Lower leg skin (tissue), 4 donors: ENCODE data around the gene SP8. TPM values are rescaled to one million over a fixed set of nuclear protein-coding genes. Genes with fewer than 3 reads are reported as not detected.

ENCODE experiments used
- DNase-seq, 2 donors: peaks; one replicate each; pipeline ENCODE4 v3.0.0-alpha.2; 2019; ENCODE audit warnings: low spot score in 2 of 2
- H3K4me3 ChIP-seq: fragments of 200-600 bp; sonication (generic); 2 replicates; pipeline ENCODE4 v1.5.1; 2017; ENCODE audit warnings: mild to moderate bottlenecking, low read depth; ENCODE audit not compliant: poor library complexity, severe bottlenecking
- POLR2A ChIP-seq, 2 donors: fragments of 450-650 bp; IDR thresholded peaks; one replicate each; pipeline ENCODE4 v1.6.1; 2016 to 2017; ENCODE audit warnings: antibody characterized with exemption in 2 of 2, mild to moderate bottlenecking in 1 of 2, moderate library complexity in 1 of 2
- WGBS, 2 donors: methylation state at CpG; one replicate each; pipeline ENCODE4 v1.1.5; 2018; 5-methylcytosine and 5-hydroxymethylcytosine counted together
- intact Hi-C: fragments of 100-400 bp; cut with DNase I; formaldehyde crosslinking; loops from one replicate; pipeline ENCODE4 v1.15.0; 2023; ENCODE audit warnings: low total_unique reads
- total RNA-seq, 4 donors: library from RNA; depleted of rRNA; stranded (reverse); fragments of >200 nt; gene quantifications; one replicate each; pipeline ENCODE4 v1.1.0, GENCODE V29; 2016
- TF ChIP-seq, protein P1 (sequence below), 3 donors: fragments of 450-650 bp; IDR thresholded peaks; one replicate each; pipeline ENCODE4 v1.5.1; 2016; ENCODE audit warnings: antibody characterized with exemption in 3 of 3, mild to moderate bottlenecking in 3 of 3, moderate library complexity in 2 of 3

SP8 gene
- total RNA-seq, 4 donors from 2014 or later, result 3.9 to 27.2 (median 8.1) TPM

GRCh38 chr7:20786049-20786412, 655 bp downstream of the SP8 start:
- intact Hi-C loops, result no loop called here
- no peak for TF ChIP-seq POLR2A (IDR thresholded peaks at IDR 0.05)
- TF ChIP-seq, protein P1, sequence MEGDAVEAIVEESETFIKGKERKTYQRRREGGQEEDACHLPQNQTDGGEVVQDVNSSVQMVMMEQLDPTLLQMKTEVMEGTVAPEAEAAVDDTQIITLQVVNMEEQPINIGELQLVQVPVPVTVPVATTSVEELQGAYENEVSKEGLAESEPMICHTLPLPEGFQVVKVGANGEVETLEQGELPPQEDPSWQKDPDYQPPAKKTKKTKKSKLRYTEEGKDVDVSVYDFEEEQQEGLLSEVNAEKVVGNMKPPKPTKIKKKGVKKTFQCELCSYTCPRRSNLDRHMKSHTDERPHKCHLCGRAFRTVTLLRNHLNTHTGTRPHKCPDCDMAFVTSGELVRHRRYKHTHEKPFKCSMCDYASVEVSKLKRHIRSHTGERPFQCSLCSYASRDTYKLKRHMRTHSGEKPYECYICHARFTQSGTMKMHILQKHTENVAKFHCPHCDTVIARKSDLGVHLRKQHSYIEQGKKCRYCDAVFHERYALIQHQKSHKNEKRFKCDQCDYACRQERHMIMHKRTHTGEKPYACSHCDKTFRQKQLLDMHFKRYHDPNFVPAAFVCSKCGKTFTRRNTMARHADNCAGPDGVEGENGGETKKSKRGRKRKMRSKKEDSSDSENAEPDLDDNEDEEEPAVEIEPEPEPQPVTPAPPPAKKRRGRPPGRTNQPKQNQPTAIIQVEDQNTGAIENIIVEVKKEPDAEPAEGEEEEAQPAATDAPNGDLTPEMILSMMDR (IDR thresholded peaks at IDR 0.05), result no peak
- DNase-seq, result no peak
- 4 to 8% methylated on average over 10 of the region's 10 CpGs for WGBS, 2 donors
- peak overlapping the region; percentile 13 for H3K4me3 ChIP-seq

DNA sequence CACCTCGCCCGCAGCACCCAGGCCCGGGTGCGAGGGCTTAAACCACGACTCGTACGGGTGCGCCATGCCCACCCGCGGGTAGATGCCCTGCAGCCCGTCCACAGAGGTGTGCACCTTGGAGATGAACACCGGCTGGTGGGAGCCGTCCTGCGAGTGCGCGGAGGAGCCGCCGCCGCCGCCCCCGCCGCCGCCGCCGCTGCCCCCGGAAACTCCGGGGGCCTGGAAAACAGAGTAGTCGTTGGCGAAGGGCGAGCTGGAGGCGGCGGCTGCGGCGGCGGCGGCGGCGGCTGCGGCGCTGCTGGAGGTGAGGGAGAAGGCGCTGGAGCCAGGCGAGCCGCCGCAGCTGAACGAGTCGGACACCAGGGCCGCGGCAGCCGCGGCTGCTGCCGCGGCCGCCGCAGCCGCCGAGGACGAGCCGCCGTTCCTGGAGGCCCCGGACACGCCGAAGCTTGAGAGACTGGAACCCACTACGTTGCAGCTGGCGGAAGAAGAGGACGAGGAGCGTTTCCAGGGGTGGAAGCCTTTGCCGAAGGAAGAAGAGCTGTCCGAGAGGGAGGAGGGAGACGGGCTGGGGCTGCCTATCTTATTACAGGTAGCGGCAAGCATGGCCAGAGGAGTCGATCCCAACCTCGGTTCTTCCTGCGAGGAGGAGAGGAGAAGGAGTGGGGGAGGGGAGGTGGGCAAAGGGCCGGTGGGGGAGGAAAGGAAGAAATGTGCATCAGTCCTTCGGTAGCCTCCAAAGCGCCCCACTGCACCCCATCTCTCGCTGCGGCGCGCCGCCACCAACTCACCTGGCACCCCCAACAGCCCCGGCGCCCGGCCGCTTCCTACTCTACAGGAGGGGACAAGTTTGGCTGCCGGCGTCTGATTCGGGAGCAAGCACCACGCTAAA, 1.3 kb downstream of the SP8 start:
- intact Hi-C loops, result no loop called here
- peak in 1 of 2 donors; percentile 82 for DNase-seq
- 2 to 3% methylated on average over 23 to 59 of the region's 89 CpGs for WGBS, 2 donors
- no peak overlapping the region for H3K4me3 ChIP-seq
- no peak for TF ChIP-seq POLR2A (IDR thresholded peaks at IDR 0.05)
- TF ChIP-seq, protein P1 (IDR thresholded peaks at IDR 0.05), result no peak

DNA sequence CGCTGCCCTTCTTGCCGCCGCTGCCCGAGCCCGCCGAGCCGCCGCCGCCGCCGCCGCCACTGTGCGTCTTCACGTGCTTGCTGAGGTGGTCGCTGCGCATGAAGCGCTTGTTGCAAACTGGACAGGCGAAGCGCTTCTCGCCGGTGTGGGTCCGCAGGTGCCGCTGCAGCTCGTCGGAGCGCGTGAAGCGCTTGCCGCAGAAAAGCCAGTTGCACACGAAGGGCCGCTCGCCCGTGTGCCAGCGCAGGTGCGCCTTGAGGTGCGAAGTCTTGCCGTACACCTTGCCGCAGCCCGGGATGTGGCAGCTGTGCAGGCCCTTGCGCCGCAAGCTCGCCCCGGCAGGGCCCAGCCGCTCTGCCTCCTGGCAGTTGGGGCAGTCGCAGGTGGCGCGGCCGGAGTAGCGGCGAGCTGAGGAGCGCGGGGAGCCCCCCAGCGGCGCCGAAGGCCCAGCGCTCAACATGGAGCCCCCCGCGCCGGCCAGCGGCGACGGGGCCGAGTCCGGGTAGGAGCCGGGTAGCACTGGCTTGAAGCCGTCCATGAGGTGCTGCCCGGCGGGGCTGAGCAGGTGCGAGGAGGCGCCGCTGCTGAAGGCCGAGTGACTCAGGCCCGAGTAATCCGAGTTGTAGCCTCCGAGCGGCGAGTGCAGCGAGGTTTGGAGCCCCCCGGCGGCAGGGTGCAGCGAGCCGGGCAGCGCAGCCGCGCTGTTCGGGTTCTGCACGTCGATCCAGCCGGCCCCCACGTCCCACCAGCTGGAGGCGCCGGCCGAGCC, 2.1 kb downstream of the SP8 start:
- H3K4me3 ChIP-seq, result no peak overlapping the region
- intact Hi-C loops, result no loop called here
- peak in 1 of 2 donors; percentile 84 for DNase-seq
- WGBS, 2 donors, result 0 to 2% methylated on average over 15 to 28 of the region's 93 CpGs
- TF ChIP-seq, protein P1 (IDR thresholded peaks at IDR 0.05), result no peak
- TF ChIP-seq POLR2A (IDR thresholded peaks at IDR 0.05), result no peak

GRCh38 chr7:20783700-20784387, 2.8 kb downstream of the SP8 start:
- intact Hi-C loops, result no loop called here
- 2 to 3% methylated on average over 42 to 43 of the region's 49 CpGs for WGBS, 2 donors
- DNase-seq, result peak in 1 of 2 donors; percentile 85
- peak overlapping the region; percentile 2 for H3K4me3 ChIP-seq
- no peak for TF ChIP-seq POLR2A (IDR thresholded peaks at IDR 0.05)
- TF ChIP-seq, protein P1 (IDR thresholded peaks at IDR 0.05), result no peak

DNA sequence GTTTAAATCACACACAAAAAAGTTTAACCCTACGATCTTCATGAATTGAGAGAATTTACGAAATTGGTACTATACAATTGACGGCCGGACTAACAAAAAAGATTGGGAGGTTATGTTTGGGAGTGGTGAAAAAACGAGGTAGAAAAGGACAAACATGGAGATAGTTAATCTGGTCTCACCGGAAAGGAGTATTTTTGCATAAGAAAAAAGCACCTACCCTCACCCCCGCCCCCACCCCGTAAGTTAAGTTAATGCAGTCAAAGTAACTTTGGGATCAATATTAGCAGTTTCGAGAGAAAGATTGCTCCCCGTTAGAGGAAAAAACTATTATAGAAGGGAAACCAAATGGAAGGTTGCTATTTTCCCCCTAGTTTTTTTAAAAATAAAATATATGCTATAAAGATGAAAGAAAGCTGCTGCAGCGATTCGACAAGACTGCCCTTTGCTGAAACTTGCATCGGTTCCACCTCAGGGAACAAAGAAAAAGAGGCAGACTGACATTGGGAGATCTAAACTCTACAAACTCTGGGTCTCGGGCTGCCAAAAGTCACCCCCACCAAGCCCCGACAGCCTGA, 3.5 kb downstream of the SP8 start:
- intact Hi-C loops, result no loop called here
- WGBS, 2 donors, result 19 to 21% methylated on average over 15 of the region's 15 CpGs
- TF ChIP-seq, protein P1 (IDR thresholded peaks at IDR 0.05), result no peak
- TF ChIP-seq POLR2A (IDR thresholded peaks at IDR 0.05), result no peak
- DNase-seq, result no peak
- no peak overlapping the region for H3K4me3 ChIP-seq
